Measurements from ENCODE around the gene PEG3.

The PEG3 gene

DNA sequence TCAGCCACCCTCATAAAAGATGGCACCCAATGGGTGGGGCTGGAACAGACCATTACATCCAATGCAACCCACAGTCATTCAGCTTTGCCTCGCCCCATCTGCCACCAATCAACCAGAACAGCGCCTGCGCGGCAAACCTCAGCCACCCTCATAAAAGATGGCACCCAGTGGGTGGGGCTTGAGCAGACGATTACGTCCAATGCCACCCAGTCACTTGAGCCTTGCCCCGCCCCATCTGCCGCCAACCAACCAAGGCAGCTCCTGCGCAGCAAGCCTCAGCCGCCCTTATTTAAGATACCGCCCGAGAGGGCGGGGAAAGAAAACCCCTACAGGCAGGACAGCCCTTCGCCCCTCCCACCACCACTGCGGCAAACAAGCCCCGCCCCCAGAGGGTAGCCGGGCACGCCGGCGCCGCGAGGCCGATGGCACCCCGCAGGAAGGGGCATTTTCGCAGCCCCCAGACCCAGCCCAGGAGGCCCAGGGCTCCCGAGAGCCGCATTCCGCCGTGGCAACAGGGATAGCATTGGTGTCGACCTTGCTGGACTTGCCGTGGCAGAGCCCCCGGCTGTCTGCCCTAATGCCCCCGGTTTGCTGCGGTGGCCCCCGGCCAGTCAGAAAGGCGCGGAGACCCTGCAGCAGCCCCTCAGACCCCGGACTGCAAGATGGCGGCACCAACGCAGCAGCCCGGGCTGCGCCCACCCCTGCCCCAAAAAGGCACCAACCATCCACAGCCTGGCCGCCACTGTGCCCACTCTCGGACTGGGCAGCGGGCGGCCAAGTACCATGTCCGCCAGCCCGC is 675 bp downstream of the PEG3 start:
- no peak for DNase-seq (ENCODE audit: low read depth in 2 of 2, low spot score in 1 of 2)

DNA sequence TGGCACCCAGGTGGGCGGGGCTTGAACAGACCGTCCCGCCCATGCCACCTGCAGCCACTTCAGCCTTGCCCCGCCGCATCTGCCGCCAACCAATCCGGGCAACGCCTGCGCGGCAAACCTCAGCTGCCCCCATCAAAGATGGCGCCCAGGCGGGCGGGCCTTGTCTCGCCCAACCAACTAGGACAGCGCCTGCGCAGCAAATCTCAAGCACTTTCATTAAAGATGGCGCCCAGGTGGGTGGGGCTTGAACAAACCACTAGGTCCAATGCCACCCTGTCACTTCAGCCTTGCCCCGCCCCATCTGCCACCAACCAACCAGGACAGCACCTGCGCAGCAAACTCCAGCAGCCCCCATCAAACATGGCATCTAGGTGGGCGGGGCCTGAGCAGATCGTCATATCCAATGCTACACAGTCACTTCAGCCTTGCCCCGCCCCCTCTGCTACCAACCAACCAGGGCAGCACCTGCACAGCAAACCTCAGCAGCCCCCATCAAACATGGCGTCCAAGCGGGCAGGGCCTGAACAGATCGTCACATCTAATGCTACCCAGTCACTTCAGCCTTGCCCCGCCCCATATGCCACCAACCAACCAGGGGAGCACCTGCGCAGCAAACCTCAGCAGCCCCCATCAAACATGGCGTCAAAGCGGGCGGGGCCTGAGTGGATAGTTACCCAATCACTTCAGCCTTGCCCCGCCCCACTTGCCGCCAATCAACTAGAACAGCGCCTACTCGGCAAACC is 1.4 kb downstream of the PEG3 start:
- DNase-seq (ENCODE audit: low read depth in 2 of 2, low spot score in 1 of 2): no peak

DNA sequence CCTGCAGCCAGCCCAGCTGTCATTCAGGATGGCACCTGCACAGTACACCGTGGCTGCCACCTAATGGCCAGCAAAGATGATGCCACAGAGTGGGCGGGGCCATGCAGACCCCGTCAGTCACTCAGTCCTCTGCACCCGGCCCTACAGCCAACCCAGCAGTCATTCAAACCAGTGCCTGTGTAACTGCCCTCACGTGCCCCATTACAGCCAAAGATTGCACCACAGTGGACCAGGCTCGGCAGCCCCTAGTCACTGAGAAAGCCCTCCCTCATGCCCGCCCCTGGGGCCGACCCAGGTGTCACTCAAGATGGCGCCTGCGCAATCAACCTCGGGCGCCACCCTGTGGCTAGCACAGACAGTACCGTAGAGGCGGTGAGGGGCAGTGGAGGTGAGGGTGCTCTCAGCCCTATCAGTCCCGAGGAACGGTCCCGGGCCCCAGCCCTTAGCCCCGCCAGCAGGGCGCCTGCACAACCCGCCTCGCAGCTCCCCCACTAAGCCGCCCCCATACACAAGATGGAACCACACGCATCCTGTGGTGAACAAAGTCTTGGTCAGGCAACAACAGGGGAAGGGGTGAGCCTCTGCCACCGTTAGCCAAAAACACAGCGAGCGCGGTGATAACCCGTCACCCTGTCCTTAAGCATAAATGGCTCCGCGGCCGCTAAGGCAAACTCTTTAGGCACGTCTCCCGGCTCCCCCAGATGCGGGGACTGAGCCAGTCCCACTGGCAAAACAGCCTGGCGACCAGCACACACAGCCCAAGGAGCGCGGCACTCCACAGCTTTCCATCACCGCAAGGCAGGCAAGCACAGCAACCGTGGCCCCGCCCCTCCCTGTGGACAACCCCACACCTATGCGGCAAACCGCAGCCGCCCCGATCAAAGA is 2.3 kb downstream of the PEG3 start:
- DNase-seq (ENCODE audit: low read depth in 2 of 2, low spot score in 1 of 2): no peak

DNA sequence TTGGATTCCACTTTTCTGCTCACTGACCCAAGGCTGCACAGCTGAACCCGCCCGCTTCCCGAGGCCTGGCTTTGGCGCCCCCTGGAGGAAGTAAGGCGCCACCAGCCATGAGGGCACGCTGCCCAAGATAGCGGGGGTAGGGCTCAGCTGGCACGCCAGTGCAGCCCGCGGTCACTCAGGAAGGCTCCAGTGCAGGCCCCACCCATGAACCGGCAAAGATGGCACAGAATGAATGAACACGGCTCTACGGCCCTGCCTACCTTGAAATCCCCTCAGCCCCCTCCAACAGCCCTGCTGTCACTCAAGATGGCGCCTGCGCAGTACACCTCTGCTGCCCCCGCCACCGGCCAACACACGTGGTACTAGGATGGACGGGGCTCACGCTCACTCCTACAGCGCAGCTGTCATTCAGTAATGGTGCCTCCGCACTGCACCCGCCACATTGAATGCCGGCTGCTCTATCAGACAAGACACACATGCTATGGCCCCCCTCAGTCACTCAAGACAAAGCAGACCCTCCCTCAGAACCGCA is 3.0 kb downstream of the PEG3 start:
- no peak for DNase-seq (ENCODE audit: low read depth in 2 of 2, low spot score in 1 of 2)

DNA sequence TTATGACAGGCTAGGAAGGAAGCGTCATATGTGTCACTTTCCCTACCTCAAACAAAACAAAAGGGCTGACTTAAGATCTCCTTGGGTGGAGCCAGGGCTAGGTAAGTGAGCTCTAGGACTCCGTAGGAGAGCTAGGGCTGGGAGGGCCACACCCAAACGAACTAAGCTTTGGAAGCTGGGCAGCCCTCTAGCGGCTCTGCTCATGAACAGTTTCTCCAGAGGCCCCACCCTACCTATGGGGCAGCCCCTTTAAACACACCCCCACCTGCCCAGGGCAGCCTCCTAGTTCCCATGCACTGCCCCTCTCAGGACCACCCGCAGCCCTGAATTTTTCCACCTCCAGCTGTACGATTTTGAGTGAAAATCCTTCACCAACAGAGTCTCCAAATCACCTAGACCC is 3.5 kb downstream of the PEG3 start:
- no peak for DNase-seq (ENCODE audit: low read depth in 2 of 2, low spot score in 1 of 2)

DNA sequence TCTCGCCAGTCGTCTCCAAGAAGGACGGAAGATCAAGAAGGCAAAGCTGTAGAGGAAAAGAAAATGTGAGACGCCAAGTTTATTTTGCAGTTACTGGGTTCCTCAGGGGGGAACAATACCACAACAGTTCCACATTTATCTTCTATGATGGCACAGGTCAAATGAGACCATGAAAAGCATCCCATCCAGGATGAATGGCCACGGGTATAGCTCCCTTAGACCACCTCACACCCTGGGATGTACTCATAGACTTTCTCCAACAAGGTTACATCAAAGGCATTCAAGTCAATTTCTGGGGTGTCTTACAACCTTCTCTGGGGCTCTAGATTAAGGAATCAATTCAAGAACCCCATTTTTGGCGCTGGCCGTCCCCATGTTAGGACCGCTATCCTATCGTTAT is 4.5 kb downstream of the PEG3 start:
- no peak for DNase-seq (ENCODE audit: low read depth in 2 of 2, low spot score in 1 of 2)

DNA sequence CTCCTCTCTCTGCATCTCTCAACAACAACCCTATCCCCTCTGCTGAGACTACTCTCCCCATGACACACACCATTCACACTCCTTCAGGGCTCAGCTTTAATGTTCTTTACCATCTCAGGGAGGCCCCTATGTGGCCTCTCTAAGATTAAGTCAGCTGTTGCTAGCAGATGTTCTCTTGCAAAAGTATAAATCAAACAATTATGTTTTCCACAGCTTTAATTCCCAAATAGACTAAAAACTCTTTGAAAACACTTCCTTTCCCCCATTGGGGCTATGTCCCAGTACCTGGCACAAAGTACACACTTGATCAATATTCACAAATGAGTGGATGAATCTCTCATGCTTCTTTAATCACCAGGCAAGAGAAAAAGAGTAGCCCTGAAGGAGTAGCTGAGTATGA is 5.1 kb downstream of the PEG3 start:
- DNase-seq (ENCODE audit: low read depth in 2 of 2, low spot score in 1 of 2): no peak

DNA sequence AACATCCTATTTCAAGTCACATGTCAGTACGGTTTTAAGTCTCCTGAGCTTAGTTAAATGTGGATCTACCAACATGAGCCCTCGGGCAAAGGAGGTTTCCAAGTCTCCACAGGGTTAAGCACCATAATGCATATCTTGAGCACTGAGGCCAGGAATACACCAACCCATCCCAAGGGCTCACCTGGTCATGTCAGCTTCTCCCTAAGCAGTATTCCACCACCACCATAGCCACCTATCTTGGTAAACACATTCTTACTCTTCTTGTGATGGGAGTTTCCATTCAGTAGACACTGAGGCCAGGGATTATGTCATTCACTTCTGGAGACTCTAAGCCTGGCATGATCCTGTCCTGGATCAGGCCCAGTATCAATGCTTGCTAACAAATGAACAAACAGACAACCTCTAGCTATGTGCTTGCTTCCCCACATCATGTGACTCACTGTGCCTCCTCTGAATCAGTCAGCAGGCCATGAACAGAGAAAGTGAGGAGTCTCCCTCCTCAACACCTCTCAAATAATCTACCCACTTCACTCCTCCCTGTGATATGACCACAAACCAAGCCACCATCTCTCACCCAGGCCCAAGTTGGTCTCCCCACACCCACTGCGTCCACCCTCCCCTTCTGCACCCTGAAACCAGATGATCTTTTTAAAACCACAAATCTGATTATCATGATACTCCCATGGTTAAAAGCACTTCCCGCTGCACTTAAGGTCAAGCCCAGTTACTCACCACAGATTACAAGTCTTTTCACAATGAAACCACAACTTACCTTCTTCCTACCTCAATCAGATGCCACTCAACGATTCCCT is 5.8 kb downstream of the PEG3 start:
- no peak for DNase-seq (ENCODE audit: low read depth in 2 of 2, low spot score in 1 of 2)

DNA sequence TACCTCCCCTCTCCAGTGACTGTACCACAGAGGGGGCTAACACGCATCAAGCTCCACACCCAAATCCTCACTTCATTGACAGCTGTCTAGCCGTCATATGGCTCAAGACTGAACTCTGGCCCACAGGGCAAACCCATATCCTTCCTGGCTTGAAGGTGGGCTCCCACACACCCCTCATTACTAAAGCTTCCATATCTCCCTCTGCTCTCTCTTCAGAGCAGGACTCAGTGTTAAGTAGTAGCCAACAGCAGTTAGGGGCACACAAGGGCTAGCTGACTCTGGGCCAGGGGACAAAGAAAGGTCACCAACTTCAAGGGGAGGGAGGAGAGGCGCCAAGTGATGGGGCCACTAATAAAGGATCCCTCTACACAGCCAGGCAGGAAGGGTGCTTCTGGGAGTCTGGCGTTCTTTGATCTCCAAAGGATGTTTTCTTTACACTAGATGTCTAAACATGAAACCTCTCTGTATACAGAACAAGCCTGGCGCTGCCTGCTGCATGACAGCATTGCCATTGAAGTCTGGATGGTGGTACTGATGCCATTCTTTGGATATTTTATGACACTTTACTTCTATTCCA is 8.1 kb downstream of the PEG3 start:
- DNase-seq (ENCODE audit: low read depth in 2 of 2, low spot score in 1 of 2): no peak

DNA sequence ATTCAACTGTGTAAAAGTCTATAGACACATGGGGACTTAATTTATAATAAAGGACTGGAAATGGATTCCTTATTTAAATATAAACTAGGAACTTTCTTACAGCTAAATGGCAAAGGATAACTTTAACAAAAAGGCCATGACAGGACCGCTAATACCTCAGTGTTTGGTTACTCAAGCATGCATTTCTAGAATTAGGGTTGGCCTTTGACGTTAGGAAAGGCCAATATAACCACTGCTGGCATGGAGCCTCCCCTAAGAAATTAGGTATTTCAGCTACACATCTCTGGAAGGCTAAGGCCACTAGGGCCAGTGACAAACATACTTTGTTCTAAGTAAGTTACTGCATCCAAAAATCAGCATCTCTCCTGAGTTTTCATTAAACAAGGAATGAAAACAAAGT is 9.3 kb downstream of the PEG3 start:
- DNase-seq (ENCODE audit: low read depth in 2 of 2, low spot score in 1 of 2): no peak

DNA sequence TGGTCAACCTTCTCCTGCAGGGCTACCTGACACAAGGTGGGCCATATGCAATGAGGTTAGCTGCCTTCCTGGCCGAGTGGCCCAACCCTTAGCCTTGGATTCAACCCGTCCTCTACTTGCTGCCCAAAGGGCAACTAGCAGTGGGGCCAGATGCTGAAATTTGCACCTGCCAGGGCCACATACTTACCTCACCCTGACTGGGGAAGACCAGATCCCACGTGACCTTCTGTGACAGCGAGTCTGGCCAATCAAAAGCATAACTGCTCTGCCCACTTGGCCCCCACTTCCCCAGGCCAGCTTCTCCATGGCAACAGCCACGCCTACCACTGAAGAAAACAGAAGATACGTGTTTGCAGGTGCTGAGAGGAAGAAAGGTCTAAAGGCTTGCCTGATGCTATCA is 10.9 kb downstream of the PEG3 start:
- no peak for DNase-seq (ENCODE audit: low read depth in 2 of 2, low spot score in 1 of 2)

DNA sequence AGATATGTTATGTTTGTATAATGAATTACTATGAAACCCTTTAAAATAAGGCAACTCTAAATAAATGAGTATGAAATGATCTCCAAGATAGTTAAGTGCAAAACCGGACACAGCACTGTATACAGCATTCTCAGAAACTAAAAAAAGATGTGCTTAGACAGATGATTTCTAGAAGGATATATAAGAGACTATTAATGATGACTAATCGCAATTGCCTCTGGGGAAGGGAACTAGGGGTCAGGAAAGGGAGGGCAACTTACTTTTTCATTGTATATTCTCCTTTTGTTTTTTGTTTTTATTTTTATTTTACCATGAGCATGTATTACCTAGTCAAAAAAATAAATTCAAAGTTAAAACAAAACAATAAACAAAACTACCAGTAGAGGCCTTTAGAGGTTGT is 12.8 kb downstream of the PEG3 start:
- no peak for DNase-seq (ENCODE audit: low read depth in 2 of 2, low spot score in 1 of 2)

DNA sequence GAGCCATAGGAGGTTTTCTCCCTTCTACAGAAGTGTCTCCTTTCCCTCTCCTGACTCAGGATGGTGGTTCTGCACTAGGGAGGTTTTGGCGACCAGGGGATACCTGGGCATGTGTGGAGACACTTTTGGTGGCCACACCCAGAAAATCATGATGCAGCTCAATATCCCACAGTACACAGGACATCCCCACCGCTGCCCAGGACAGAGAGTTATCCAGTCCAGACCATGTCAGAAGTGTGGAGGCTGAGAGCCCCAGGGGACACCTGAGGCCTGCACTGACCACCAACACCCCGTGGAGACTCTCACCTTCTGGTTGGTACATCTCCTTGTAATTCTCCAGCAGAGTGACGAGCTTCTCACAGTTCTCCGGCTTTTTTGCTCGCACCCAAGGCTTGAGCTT is 16.6 kb downstream of the PEG3 start:
- DNase-seq (ENCODE audit: low read depth in 2 of 2, low spot score in 1 of 2): no peak

DNA sequence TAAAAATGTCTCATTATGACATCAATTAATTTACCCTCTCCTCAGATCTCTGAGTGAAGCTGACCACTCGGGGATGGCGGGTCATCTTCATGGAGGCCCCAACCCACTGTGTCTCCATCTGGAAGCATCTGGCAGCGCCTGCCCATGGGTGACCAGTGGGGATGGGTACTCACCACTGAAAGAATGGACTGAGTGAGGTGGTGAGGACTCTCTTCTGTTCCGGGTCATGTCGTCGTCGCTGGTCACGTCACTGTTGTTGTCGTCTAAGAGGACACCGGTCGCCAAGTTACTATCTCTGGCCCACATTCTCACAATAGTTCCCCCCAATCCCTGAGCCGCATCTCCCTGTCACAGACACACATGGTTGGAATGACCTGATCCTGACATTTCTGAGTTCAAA is 17.1 kb downstream of the PEG3 start:
- no peak for DNase-seq (ENCODE audit: low read depth in 2 of 2, low spot score in 1 of 2)

DNA sequence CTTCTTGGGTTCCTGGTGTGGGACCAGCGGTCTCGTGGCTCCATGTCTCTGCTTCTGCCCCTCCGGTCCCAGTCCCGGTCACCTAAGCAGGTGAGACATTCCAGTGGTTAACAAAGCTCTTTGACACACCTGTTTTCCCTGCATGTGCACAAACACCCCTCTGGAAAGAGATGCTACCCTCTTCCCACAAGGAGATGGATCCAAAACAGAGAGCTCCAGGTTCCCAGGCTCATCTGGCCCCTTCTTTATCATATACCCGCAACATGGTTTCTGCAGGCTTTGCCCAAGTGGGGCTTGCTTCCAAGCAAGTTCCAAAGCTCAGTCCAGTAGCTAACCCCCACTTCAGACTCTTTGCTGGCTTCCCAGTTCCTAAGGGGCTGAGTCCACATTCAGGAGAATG is 17.8 kb downstream of the PEG3 start:
- DNase-seq (ENCODE audit: low read depth in 2 of 2, low spot score in 1 of 2): no peak

DNA sequence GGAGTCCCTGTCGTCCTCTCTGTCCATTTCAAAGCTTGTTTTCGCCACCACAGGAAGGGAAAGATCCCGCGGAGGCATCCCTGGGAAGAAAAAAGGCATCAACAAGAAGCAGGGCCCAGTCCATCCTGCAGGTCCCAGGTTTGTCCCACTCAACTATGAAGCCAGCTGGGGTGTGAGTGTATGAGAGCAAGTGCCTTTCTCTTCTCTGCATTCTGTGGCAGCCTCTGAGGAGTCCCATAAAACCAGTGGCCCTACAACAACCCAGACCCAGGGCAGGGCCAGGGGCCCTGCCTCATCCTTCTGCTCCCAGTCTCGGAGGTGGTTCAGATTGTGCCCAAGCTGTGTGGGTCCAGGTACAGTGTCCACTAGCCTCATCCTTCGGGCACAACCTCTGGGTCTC is 18.9 kb downstream of the PEG3 start:
- no peak for DNase-seq (ENCODE audit: low read depth in 2 of 2, low spot score in 1 of 2)

DNA sequence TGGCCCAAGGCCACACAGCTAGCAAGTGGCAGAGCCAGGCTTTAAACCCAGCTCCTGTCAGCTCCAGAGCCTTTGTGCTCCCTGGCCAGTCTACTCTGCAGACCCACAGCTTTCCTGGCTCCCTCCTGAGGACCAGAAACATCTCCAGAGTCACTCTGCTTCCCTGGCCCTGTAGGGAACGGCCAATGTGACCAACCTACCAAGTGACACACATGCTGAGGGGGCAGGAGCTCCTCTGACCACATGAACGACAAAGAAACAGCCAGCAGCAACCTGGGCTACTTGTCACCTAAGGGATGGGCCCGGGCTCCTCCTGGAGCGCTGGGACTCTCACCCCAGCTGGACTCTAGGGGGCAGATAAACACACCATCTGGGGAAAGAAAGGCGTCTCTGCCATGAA is 19.3 kb downstream of the PEG3 start:
- no peak for DNase-seq (ENCODE audit: low read depth in 2 of 2, low spot score in 1 of 2)

DNA sequence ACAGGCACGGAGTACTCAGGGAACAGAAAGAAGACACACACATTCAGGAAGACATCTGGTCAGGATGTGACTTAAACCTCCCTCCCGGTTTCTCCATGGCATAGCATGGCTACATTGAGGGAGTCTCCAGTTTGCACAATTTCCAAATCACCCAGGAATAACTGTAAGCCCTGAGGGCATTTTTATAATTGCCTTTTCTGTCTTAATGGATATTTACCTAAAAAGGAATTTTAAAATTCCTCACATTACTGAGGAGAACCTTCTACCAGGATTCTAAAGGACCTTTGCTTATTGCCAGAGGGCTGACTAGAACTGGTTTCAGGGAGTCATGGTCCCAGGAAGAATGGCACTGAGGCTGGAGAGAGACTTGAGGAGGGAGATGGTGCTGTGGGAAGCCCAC is 21.4 kb downstream of the PEG3 start:
- DNase-seq (ENCODE audit: low read depth in 2 of 2, low spot score in 1 of 2): no peak

DNA sequence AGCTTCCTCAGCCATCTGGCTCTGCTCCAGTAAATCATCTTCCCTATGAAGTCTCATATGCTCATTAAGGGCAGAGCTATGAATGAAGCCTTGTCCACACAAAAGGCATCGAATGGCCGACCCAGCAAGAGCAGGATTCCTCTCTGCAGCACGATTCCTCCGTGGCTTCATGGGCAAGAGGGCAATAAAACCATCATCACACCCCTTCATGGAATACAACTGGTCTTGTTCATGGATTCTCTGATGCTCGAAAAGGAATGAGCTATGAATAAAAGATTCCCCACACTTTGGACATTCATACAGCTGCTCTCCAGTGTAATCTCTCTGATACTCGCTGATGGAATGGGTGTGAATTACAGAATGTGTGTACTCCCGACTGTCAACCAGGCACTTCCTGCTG is 25.9 kb downstream of the PEG3 start:
- no peak for DNase-seq (ENCODE audit: low read depth in 2 of 2, low spot score in 1 of 2)

DNA sequence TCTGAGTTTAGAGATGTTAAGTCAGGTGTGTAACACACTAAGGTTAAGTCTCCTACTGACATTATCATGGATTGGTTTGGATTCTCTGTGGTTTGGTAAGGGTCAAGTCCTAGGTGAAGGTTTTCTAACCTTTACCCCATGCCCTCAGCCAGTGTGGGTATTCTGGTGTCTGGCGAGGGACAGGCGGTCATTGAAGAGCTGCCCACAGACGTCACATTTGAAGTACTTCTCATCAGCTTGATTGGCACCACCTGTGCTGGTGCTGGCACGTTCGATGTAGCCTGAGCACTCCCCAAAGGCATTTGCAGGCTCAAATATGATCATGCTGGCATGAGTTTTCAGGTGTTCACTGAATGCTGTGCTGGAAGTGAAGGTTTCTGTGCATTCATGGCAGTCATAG is 27.0 kb downstream of the PEG3 start:
- no peak for DNase-seq (ENCODE audit: low read depth in 2 of 2, low spot score in 1 of 2)

Data from stimulated activated CD8-positive, alpha-beta memory T cell treated with anti-CD3 and anti-CD28 coated beads, Interleukin-4, amount 100 ng/mL, for 1 hour (primary cell).